ENCODE results near the gene INPP5K. TPM values are rescaled to one million over a fixed set of nuclear protein-coding genes. Genes with fewer than 3 reads are reported as not detected.
"Not testable (repeated sequence)": the region's sequence is repeated elsewhere in the genome, so short reads cannot be mapped to it uniquely, and the experiment has no call there.

The INPP5K gene
- polyA plus RNA-seq, 1 donor: 18.3 TPM

- H3K27me3 ChIP-seq (ENCODE audit: control insufficient read depth, insufficient read depth, low read length); H3K27ac ChIP-seq (ENCODE audit: low read length); DNase-seq; H3K9me3 ChIP-seq (ENCODE audit: control insufficient read depth, low read depth, low read length); H3K4me3 ChIP-seq (ENCODE audit: low read length); H3K4me1 ChIP-seq (ENCODE audit: control insufficient read depth, insufficient read depth, low read length): not testable (repeated sequence)
- WGBS (ENCODE audit: insufficient coverage, low lambda C conversion rate): no CpG with 5 or more reads among the region's 21 CpGs
- H3K36me3 ChIP-seq (ENCODE audit: control insufficient read depth, insufficient read depth, low read length): peaks cover 19% of the 10 kb centered on the region
These were observed 66.2 kb downstream of the INPP5K start for GRCh38 chr17:1450261-1450660.

DNA sequence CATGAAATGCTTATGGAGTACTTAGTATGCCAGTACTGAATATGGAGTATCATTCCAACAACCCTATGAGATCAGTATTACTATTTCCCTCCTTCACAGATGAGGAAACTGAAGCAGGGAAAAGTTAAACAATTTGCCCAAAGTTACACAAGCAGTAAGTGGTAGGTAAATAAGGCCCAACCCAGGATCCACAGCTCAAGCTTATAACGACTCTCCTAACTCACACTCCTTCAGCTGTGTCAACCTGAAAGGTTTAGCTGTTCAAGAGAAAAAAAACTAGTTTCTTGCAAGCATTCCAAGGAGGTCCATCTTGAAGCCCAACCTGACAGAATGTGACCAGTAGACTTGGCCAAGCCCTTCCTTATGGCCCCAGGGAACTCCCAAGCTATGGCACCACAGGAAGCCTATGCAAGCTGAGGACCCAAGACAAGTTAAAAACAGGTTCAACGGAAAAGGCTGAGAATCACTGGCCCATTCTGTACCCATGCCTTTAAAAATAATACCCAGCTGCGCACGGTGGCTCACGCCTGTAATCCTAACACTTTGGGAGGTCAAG, 66.9 kb downstream of the INPP5K start:
- DNase-seq: no peak
- Histone ChIP-seq H3K4me1 (ENCODE audit: control insufficient read depth, insufficient read depth, low read length) (peaks cover 5% of the 10 kb centered on the region), H3K27ac (ENCODE audit: low read length) (no peak overlapping the region), H3K4me3 (ENCODE audit: low read length) (no peak overlapping the region), H3K27me3 (ENCODE audit: control insufficient read depth, insufficient read depth, low read length) (no peaks in the 10 kb centered on the region), H3K9me3 (ENCODE audit: control insufficient read depth, low read depth, low read length) (no peaks in the 10 kb centered on the region), H3K36me3 (ENCODE audit: control insufficient read depth, insufficient read depth, low read length) (peaks cover 19% of the 10 kb centered on the region)
- WGBS (ENCODE audit: insufficient coverage, low lambda C conversion rate): no CpG with 5 or more reads among the region's 5 CpGs

DNA sequence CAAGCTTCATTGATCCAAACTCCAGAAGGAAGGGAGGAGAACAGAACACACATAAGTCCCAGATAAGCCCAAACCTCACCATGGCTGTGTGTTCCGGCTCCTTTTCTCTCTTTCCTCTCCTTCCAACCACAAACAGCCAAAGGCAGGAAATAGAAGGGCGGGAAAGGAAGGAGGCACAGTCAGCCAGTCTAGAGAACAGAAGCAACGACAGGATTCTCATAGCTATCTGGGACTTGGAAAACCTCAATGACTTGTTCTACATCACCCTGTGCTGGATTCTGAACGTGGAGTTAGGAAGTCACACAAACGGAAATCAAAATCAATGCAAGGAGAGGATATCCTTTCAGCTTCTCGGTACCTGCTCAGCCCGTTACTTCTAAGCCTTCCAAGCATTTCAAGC, 69.4 kb downstream of the INPP5K start:
- WGBS (ENCODE audit: insufficient coverage, low lambda C conversion rate): no CpG with 5 or more reads among the region's 7 CpGs
- H3K36me3 ChIP-seq (ENCODE audit: control insufficient read depth, insufficient read depth, low read length): peaks cover 19% of the 10 kb centered on the region
- H3K4me1 ChIP-seq (ENCODE audit: control insufficient read depth, insufficient read depth, low read length): no peaks in the 10 kb centered on the region
- no peaks in the 10 kb centered on the region for H3K9me3 ChIP-seq (ENCODE audit: control insufficient read depth, low read depth, low read length)
- H3K27ac ChIP-seq (ENCODE audit: low read length): no peak overlapping the region
- H3K4me3 ChIP-seq (ENCODE audit: low read length): no peak overlapping the region
- DNase-seq: no peak
- no peaks in the 10 kb centered on the region for H3K27me3 ChIP-seq (ENCODE audit: control insufficient read depth, insufficient read depth, low read length)

DNA sequence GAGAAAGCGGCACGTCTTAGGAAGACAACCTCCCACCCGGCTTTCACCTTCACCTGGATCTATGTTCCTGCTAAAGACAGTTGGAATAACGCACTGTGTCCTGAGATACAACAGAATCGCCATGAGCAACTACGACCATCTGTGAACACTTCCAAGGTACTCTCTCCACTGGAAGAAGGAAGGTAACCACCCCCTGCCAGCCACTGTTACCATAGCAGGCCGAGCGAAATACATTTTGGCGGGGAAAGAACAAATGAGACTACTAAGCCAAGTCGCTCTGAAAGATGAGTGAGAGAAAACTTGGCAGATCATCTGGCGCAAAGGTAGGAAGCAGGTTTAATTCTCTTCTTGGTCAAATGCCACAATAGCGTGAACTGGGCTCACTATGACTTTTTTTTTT, 70.2 kb downstream of the INPP5K start:
- Histone ChIP-seq H3K9me3 (ENCODE audit: control insufficient read depth, low read depth, low read length) (no peaks in the 10 kb centered on the region), H3K4me3 (ENCODE audit: low read length) (no peak overlapping the region), H3K4me1 (ENCODE audit: control insufficient read depth, insufficient read depth, low read length) (no peaks in the 10 kb centered on the region), H3K27ac (ENCODE audit: low read length) (no peak overlapping the region), H3K36me3 (ENCODE audit: control insufficient read depth, insufficient read depth, low read length) (peaks cover 16% of the 10 kb centered on the region), H3K27me3 (ENCODE audit: control insufficient read depth, insufficient read depth, low read length) (no peaks in the 10 kb centered on the region)
- DNase-seq: no peak
- no CpG with 5 or more reads among the region's 12 CpGs for WGBS (ENCODE audit: insufficient coverage, low lambda C conversion rate)

DNA sequence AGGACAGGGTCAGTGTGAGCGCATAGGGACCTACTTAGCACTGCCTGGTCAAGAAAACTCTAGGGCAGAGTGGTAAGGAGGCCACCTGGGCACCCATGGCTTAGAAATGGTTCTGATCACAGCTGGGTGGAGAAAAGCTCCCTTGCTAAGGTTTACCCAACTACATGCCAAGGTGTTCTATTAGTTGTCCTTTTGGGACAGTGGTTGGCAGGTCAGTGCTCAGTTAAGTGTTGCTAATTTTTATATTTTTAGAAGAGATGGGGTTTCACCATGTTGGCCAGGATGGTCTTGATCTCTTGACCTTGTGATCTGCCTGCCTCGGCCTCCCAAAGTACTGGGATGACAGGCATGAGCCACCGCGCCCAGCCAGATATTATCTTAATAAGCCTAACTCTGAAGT, 70.7 kb downstream of the INPP5K start:
- WGBS (ENCODE audit: insufficient coverage, low lambda C conversion rate): no CpG with 5 or more reads among the region's 4 CpGs
- not testable (repeated sequence) for H3K27ac ChIP-seq (ENCODE audit: low read length); H3K4me1 ChIP-seq (ENCODE audit: control insufficient read depth, insufficient read depth, low read length); H3K4me3 ChIP-seq (ENCODE audit: low read length); DNase-seq; H3K9me3 ChIP-seq (ENCODE audit: control insufficient read depth, low read depth, low read length); H3K27me3 ChIP-seq (ENCODE audit: control insufficient read depth, insufficient read depth, low read length)
- H3K36me3 ChIP-seq (ENCODE audit: control insufficient read depth, insufficient read depth, low read length): peaks cover 20% of the 10 kb centered on the region

Other genes starting within 250 kb of the INPP5K start
- gene BHLHA9, start 246.2 kb downstream of the INPP5K start, polyA plus RNA-seq: not detected
- not detected for gene TRARG1, start 236.9 kb downstream of the INPP5K start, polyA plus RNA-seq
- 615 TPM for gene YWHAE, start 116.4 kb downstream of the INPP5K start, polyA plus RNA-seq
- 42.2 TPM for gene CRK, start 60.4 kb downstream of the INPP5K start, polyA plus RNA-seq
- gene MYO1C, start 23.9 kb downstream of the INPP5K start, polyA plus RNA-seq: 56.1 TPM
- gene PITPNA, start 46.2 kb upstream of the INPP5K start, polyA plus RNA-seq: 98.5 TPM
- gene SLC43A2, start 112.2 kb upstream of the INPP5K start, polyA plus RNA-seq: 80.3 TPM
- gene SCARF1, start 129.1 kb upstream of the INPP5K start, polyA plus RNA-seq: 6.5 TPM
- gene RILP, start 133.3 kb upstream of the INPP5K start, polyA plus RNA-seq: 9.0 TPM
- gene PRPF8, start 168.3 kb upstream of the INPP5K start, polyA plus RNA-seq: 177 TPM
- 2.8 TPM for gene TLCD2, start 193.8 kb upstream of the INPP5K start, polyA plus RNA-seq
- gene WDR81, start 208.1 kb upstream of the INPP5K start, polyA plus RNA-seq: 19.3 TPM
- 14.3 TPM for gene SERPINF2, start 226.3 kb upstream of the INPP5K start, polyA plus RNA-seq
- 34.2 TPM for gene SERPINF1, start 245.4 kb upstream of the INPP5K start, polyA plus RNA-seq

Data from large intestine (tissue), 3 donors.